Endodermal cell (in vitro differentiated cells): ENCODE results near the gene RNU7-1. TPM values are rescaled to one million over a fixed set of nuclear protein-coding genes. Genes with fewer than 3 reads are reported as not detected.

Experiments used
- DNase-seq: peaks from one replicate; pipeline ENCODE4 v3.0.0-alpha.2; 2017
- H3K27ac ChIP-seq: 2 replicates; pipeline ENCODE4 v1.5.1; 2013; ENCODE audit warnings: mild to moderate bottlenecking, low read depth, low read length, moderate library complexity
- H3K27me3 ChIP-seq: 2 replicates; pipeline ENCODE4 v1.6.1; 2013; ENCODE audit warnings: mild to moderate bottlenecking, low read length, moderate library complexity; ENCODE audit not compliant: insufficient read depth, control insufficient read depth, poor library complexity, severe bottlenecking
- H3K36me3 ChIP-seq: 2 replicates; pipeline ENCODE4 v1.7.0; 2013; ENCODE audit warnings: mild to moderate bottlenecking, low read length, moderate library complexity; ENCODE audit not compliant: control insufficient read depth, insufficient read depth
- H3K4me1 ChIP-seq: one replicate; pipeline ENCODE4 v1.7.0; 2013; ENCODE audit warnings: low read length; ENCODE audit not compliant: control insufficient read depth, insufficient read depth
- H3K4me3 ChIP-seq: 2 replicates; pipeline ENCODE4 v1.5.1; 2013; ENCODE audit warnings: mild to moderate bottlenecking, low read length, moderate library complexity
- H3K9ac ChIP-seq: 2 replicates; pipeline ENCODE4 v1.6.1; 2013; ENCODE audit warnings: mild to moderate bottlenecking, low read length, moderate library complexity; ENCODE audit not compliant: poor library complexity, severe bottlenecking; ENCODE audit errors: extremely low read depth
- H3K9me3 ChIP-seq: 2 replicates; pipeline ENCODE4 v1.6.1; 2013; ENCODE audit warnings: mild to moderate bottlenecking, low read length, moderate library complexity; ENCODE audit not compliant: control insufficient read depth
- H3K27ac Mint-ChIP-seq: 2 replicates; pipeline ENCODE4 v1.8.0; 2020; ENCODE audit warnings: mixed read lengths
- H3K27me3 Mint-ChIP-seq: 2 replicates; pipeline ENCODE4 v1.8.0; 2021; ENCODE audit warnings: mild to moderate bottlenecking, mixed read lengths; ENCODE audit not compliant: insufficient read depth
- H3K36me3 Mint-ChIP-seq: 2 replicates; pipeline ENCODE4 v1.8.0; 2020; ENCODE audit warnings: low read depth, mixed read lengths
- H3K4me1 Mint-ChIP-seq: 2 replicates; pipeline ENCODE4 v1.8.0; 2020; ENCODE audit warnings: mixed read lengths
- H3K4me3 Mint-ChIP-seq: 2 replicates; pipeline ENCODE4 v1.8.0; 2020; ENCODE audit warnings: mild to moderate bottlenecking, moderate library complexity, mixed read lengths
- H3K9me3 Mint-ChIP-seq: 2 replicates; pipeline ENCODE4 v1.8.0; 2020; ENCODE audit warnings: mild to moderate bottlenecking, mixed read lengths
- CTCF ChIP-seq: fragments of 200-600 bp; sonication (generic); conservative IDR thresholded peaks from 2 replicates; pipeline ENCODE4 v1.5.0; 2021; ENCODE audit warnings: antibody characterized with exemption, mild to moderate bottlenecking
- WGBS, 2 experiments: methylation state at CpG; one replicate each; pipeline versions ENCODE4 v1.1.5 to v1.1.7; 2013; ENCODE audit warnings: missing lambda C conversion rate in 2 of 2, mixed read lengths in 1 of 2; ENCODE audit not compliant: insufficient coverage in 1 of 2, insufficient read length in 1 of 2; 5-methylcytosine and 5-hydroxymethylcytosine counted together
- total RNA-seq, 2 donors: library from RNA; stranded (reverse); fragmentation: NEBNext Ultra II Directional in 1 of 2; extraction: Animal tissue kit (Norgen Biotek cat#: 25700) in 1 of 2; gene quantifications; 2 replicates in 1 of 2; 3 replicates in 1 of 2; pipeline ENCODE4 v1.2.1, GENCODE V29; 2021

RNU7-1 gene
- total RNA-seq, 2 donors from 2014 or later, result not detected

GRCh38 chr12:6943389-6943721, 261 bp upstream of the RNU7-1 start:
- Mint-ChIP-seq H3K36me3 (peaks cover 38% of the 10 kb centered on the region), H3K9me3 (no peaks in the 10 kb centered on the region), H3K4me1 (peaks cover 43% of the 10 kb centered on the region), H3K27ac (peak overlapping the region; percentile 100), H3K27me3 (no peaks in the 10 kb centered on the region), H3K4me3 (peak overlapping the region; percentile 84)
- Histone ChIP-seq H3K4me1 (peaks cover 7% of the 10 kb centered on the region), H3K27ac (peak overlapping the region; percentile 100), H3K36me3 (peaks cover 37% of the 10 kb centered on the region), H3K27me3 (no peaks in the 10 kb centered on the region), H3K9ac (peak overlapping the region; percentile 89), H3K9me3 (no peaks in the 10 kb centered on the region), H3K4me3 (peak overlapping the region; percentile 89)
- peak; percentile 96 for DNase-seq
- 3% methylated on average over 5 to 13 of the region's 13 CpGs for WGBS, 2 experiments
- TF ChIP-seq CTCF, result no peak

GRCh38 chr12:6944381-6945186, 968 bp downstream of the RNU7-1 start:
- Histone ChIP-seq H3K4me1 (peaks cover 7% of the 10 kb centered on the region), H3K9ac (peak overlapping the region; percentile 89), H3K27ac (peak overlapping the region; percentile 100), H3K36me3 (peaks cover 24% of the 10 kb centered on the region), H3K4me3 (peak overlapping the region; percentile 89), H3K27me3 (no peaks in the 10 kb centered on the region), H3K9me3 (no peaks in the 10 kb centered on the region)
- Mint-ChIP-seq H3K9me3 (no peaks in the 10 kb centered on the region), H3K4me3 (peak overlapping the region; percentile 84), H3K27ac (peak overlapping the region; percentile 100), H3K27me3 (no peaks in the 10 kb centered on the region), H3K4me1 (peaks cover 37% of the 10 kb centered on the region), H3K36me3 (peaks cover 27% of the 10 kb centered on the region)
- 0 to 3% methylated on average over 35 to 46 of the region's 48 CpGs for WGBS, 2 experiments
- TF ChIP-seq CTCF, result peak; percentile 99
- peak; percentile 98 for DNase-seq

GRCh38 chr12:6945613-6946012, 2.0 kb downstream of the RNU7-1 start:
- 82 to 84% methylated on average over 8 to 11 of the region's 11 CpGs for WGBS, 2 experiments
- Histone ChIP-seq H3K4me3 (peak overlapping the region; percentile 89), H3K27ac (no peak overlapping the region), H3K27me3 (no peaks in the 10 kb centered on the region), H3K9ac (peak overlapping the region; percentile 12), H3K36me3 (peaks cover 18% of the 10 kb centered on the region), H3K9me3 (no peaks in the 10 kb centered on the region), H3K4me1 (peaks cover 7% of the 10 kb centered on the region)
- TF ChIP-seq CTCF, result peak; percentile 5
- DNase-seq, result no peak
- Mint-ChIP-seq H3K4me3 (peak overlapping the region; percentile 84), H3K4me1 (peaks cover 43% of the 10 kb centered on the region), H3K27ac (peak overlapping the region; percentile 100), H3K9me3 (no peaks in the 10 kb centered on the region), H3K36me3 (peaks cover 18% of the 10 kb centered on the region), H3K27me3 (no peaks in the 10 kb centered on the region)
